G401 (cell line): ENCODE measurements around the gene CHCHD10. TPM values are rescaled to one million over a fixed set of nuclear protein-coding genes. Genes with fewer than 3 reads are reported as not detected.

Experiments
- DNase-seq: peaks from one replicate; pipeline ENCODE4 v3.0.0-alpha.2; 2015; ENCODE audit warnings: low spot score
- in situ Hi-C: cut with HindIII; loops from 2 replicates; pipeline ENCODE4 v1.10.0; 2016; ENCODE audit warnings: low sequenced_read_pairs, mixed read lengths
- total RNA-seq: library from RNA; depleted of rRNA; stranded (reverse); fragments of >200 nt; shearing (Covaris generic); gene quantifications from 2 replicates; pipeline ENCODE4 v1.2.3, GENCODE V29; 2014; rRNA removed

The CHCHD10 gene
- total RNA-seq, 1 experiment from 2014 or later: not detected

DNA sequence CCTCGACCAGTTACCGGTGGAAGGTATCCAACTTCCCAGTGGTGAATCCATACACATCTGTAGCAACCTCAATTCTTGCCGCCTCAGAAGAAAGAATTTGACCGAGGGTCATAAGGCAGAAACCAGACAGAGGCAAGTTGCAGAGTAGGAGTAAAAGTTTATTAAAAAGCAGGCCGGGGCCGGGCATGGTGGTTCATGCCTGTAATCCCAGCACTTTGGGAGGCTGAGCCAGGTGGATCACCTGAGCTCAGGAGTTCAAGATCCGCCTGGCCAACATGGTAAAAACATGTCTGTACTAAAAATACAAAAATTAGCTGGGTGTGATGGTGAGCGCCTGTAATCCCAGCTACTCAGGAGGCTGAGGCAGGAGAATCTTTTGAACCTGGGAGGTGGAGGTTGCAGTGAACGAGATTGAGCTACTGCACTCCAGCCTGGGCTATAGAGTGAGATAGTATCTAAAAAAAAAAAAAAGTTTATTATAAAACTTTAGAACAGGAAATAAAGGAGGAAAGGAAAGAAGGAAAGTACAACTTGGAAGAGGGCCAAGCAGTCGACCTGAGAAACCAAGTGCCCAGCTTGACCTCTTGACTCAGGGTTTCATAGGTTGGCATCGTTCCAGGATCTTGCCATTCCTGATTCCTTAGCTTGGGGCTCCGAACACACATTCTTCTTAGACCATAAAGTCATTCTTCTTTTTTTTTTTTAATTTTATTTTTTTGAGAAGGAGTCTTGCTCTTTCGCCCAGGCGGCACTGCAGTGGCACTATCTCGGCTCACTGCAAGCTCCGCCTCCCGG is 49.2 kb downstream of the CHCHD10 start:
- DNase-seq: no peak

DNA sequence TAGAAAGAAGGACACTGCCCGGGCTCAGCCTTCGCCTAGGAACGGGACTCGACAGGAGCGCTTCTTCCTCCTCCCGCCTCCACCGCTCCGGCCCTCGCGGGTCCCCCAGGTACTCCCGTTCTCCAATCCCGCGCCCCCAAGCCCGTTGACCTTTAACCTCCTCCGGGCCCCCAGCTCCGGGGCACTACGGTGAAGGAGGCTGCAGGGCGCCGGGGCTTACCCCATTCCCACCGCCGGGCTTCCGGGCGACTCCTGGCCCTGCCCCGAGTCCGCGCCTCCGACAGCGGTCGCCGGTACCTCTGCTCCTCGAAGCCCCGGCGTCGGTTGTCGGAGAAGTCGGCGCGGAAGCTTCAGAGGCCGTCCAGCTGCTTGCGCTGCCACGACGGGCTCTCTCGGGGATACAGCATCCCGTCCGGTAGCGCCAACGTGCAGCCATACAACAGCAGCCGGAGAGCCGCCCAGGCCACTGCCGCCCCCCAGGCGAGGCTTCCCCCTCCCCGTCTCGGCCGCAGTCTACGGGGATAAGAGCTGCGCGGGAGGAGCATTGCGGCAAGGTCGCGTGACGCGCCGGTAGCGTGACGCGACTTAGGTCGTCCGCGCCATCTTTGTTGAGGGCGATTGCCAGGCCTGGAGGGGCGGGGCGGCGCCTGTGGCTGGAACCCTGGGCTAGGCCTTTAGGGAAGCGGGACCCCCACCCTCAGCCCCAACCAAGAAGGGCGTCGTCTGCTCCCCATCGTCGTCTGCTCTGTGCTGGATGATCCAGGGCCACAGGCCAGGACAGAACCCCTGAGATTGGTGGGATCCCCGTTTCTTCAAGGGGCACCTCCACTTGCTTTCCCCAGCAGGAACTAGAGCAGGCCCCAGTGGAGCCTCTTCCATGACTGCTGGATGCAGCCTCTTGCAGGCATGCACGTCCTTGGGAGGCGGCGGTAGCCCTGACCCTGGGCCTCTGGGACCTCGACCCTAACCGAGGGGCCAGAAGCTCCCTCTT is 50.7 kb downstream of the CHCHD10 start:
- DNase-seq: peak; percentile 89
- in situ Hi-C loops: no loop called here

More for the DNA sequence above, 49.2 kb downstream of the CHCHD10 start:
- in situ Hi-C loops: no loop called here

Other genes starting within 250 kb of the CHCHD10 start
- gene IGLL1, start 187.7 kb downstream of the CHCHD10 start, total RNA-seq: not detected in 2 replicates
- not detected in 2 replicates for gene DRICH1, start 135.7 kb downstream of the CHCHD10 start, total RNA-seq
- gene RGL4, start 77.0 kb downstream of the CHCHD10 start, total RNA-seq: not detected in 2 replicates
- gene ZNF70, start 16.9 kb downstream of the CHCHD10 start, total RNA-seq: not detected in 2 replicates
- gene VPREB3, start 13.5 kb downstream of the CHCHD10 start, total RNA-seq: not detected in 2 replicates
- not detected in 2 replicates for gene C22orf15, start 5.0 kb downstream of the CHCHD10 start, total RNA-seq
- gene MMP11, start 4.9 kb upstream of the CHCHD10 start, total RNA-seq: not detected in 2 replicates
- gene SMARCB1, start 19.0 kb upstream of the CHCHD10 start, total RNA-seq: not detected in 2 replicates
- gene DERL3, start 71.0 kb upstream of the CHCHD10 start, total RNA-seq: not detected in 2 replicates
- not detected in 2 replicates for gene SLC2A11, start 89.9 kb upstream of the CHCHD10 start, total RNA-seq
- gene MIF, start 126.4 kb upstream of the CHCHD10 start, total RNA-seq: not detected in 2 replicates
- gene GSTT2B, start 193.2 kb upstream of the CHCHD10 start, total RNA-seq: not detected in 2 replicates
- not detected in 2 replicates for gene DDTL, start 198.9 kb upstream of the CHCHD10 start, total RNA-seq
- not detected in 2 replicates for gene DDT, start 206.5 kb upstream of the CHCHD10 start, total RNA-seq
- gene GSTT2, start 212.2 kb upstream of the CHCHD10 start, total RNA-seq: not detected in 2 replicates
- not detected in 2 replicates for gene GSTT4, start 237.5 kb upstream of the CHCHD10 start, total RNA-seq
- not detected in 2 replicates for gene CABIN1, start 243.3 kb upstream of the CHCHD10 start, total RNA-seq